Heart left ventricle (tissue), 13 donors: ENCODE measurements around the gene CCDC86.

ENCODE experiments used
- CTCF ChIP-seq, 12 donors: fragments of 200-600 bp; sonication (generic) in 4 of 12; IDR thresholded peaks; one replicate each; pipeline versions ENCODE4 v1.5.0 to v1.8.0; 2018 to 2022; ENCODE audit warnings: antibody characterized with exemption in 12 of 12, mild to moderate bottlenecking in 5 of 12
- POLR2A ChIP-seq, 2 donors: fragments of 450-650 bp; IDR thresholded peaks; one replicate each; pipeline ENCODE4 v1.6.1; 2017; ENCODE audit warnings: antibody characterized with exemption in 2 of 2, mild to moderate bottlenecking in 2 of 2, moderate library complexity in 2 of 2
- donor health status: ischemic (EF 13 %, LVEDD 7.1; RV severe dilation, severe dysfunction).
- donor health status: DM: no; HTN: yes; CAD: no.
- donor health status: DM: no; HTN: no; CAD: no.
- donor health status: ischemic (EF 25% LVEDD 6.9; RV normal size, moderate dysfunction).
- donor health status: ischemic (EF 25% LVEDD 5.7; RV mildly dilated, moderate dysfunction).
- donor health status: ischemic (EF 35%, LVEDD 5.7; RV mildly dilated, moderate dysfunction).
- donor health status: nonischemic (EF 11% LVEDD 7.7; RV severe dilation, severe dysfunction).
- donor health status: DM: yes; HTN: yes; CAD: no.
- donor health status: PGD.
- donor health status: ischemic (EF 29% LVEDD 5.4; RV normal size, mild dysfunction).
- donor health status: nonischemic (EF 23%, LVEDD 6.1; RV moderate dilation, normal function).

- TF ChIP-seq CTCF (IDR thresholded peaks at IDR 0.05), result no peak
- no peak for TF ChIP-seq POLR2A (IDR thresholded peaks at IDR 0.05)
These were observed 10.4 kb downstream of the CCDC86 start for GRCh38 chr11:60852117-60852981.
